Midbrain (tissue), 1 donor: ENCODE data around the gene CLRN1.
"Not testable (repeated sequence)": the region's sequence is repeated elsewhere in the genome, so short reads cannot be mapped to it uniquely, and the experiment has no call there.

ENCODE experiments used
- DNase-seq: peaks from one replicate; lab custom pipeline; 2025; lab: John Stamatoyannopoulos, UW

CLRN1 gene, protein sequence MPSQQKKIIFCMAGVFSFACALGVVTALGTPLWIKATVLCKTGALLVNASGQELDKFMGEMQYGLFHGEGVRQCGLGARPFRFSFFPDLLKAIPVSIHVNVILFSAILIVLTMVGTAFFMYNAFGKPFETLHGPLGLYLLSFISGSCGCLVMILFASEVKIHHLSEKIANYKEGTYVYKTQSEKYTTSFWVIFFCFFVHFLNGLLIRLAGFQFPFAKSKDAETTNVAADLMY

DNA sequence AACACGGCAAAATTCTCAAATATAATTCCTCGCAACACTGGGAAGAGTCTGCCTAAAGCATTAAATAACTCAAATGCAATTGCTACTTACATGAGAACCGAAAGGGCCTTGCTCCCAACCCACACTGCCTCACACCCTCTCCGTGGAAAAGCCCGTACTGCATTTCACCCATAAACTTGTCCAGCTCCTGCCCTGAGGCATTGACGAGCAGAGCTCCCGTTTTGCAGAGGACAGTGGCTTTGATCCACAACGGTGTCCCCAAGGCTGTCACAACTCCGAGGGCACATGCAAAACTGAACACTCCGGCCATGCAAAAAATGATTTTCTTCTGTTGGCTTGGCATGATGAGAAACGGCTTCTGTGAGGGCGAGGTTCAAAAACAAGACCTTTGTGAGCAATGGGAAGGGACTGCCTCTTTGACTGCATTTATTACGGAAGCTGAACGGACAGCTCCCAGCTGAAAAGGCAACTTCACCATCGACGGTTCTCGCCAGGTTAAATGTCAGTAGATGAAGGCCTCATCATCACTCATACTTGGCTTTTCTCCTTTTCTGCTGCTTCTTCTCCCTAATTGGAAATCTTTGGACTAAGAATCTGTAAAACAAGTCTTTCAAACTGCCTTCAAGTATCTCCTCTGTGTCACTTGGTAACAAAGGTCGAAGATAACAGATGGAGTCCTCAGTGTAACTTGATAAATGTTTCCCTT, at the start of gene CLRN1:
Gene CLRN1 (minus strand): TSS at position 362 of the 706 bp plus-strand sequence. CDS start 19 bp downstream, at position 343.
- no peak for DNase-seq

GRCh38 chr3:151016478-151016795, 43.9 kb upstream of the CLRN1 start:
- DNase-seq = no peak

- no peak for DNase-seq
Measured at GRCh38 chr3:151015767-151016477, 43.4 kb upstream of the CLRN1 start.

DNA sequence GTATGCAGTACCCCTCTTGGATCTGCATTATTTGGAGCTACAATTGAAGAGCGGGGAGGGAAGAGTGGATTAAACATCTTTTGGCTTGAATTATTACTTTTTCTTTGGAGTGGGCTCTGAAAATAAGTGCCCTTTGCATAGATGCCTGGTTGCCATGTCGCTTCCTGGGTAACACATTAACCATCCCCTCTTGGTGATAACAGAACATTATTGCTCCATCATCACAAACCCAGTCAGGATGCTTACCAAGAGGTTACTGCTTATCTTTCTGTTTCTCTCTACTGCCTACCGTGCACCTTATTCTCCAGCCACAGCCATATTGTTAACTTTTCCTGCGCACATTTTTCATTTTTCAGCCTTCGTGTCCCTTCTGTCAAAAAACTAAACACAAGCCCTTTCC, 42.7 kb upstream of the CLRN1 start:
- no peak for DNase-seq

GRCh38 chr3:151014501-151015018, 42.0 kb upstream of the CLRN1 start:
- DNase-seq = no peak

DNA sequence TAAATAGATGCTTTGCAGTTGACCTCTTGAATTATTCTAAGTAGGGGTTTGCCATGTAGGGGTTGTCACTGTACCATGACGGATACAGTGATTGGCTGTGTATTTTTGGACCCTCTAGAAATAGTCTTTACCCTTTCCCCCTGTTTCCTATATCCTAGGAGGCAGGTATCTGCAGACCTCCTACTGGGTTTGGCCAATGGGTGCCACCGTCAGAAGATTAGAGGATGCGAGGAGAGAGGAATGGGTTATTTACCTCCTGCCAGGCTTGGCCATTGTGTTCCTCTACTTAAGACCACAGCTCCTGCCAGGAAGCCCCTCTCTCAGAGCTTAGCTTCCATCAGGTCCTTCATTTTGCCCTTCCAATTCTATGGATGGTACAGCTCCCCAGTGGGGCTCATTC, 40.2 kb upstream of the CLRN1 start:
- DNase-seq = no peak

GRCh38 chr3:151011427-151011826, 38.9 kb upstream of the CLRN1 start:
- no peak for DNase-seq

GRCh38 chr3:151009981-151010380, 37.5 kb upstream of the CLRN1 start:
- no peak for DNase-seq

GRCh38 chr3:151009430-151009829, 36.9 kb upstream of the CLRN1 start:
- no peak for DNase-seq

- peak; percentile 1 for DNase-seq
Measured at GRCh38 chr3:151008699-151009098, 36.2 kb upstream of the CLRN1 start.

DNA sequence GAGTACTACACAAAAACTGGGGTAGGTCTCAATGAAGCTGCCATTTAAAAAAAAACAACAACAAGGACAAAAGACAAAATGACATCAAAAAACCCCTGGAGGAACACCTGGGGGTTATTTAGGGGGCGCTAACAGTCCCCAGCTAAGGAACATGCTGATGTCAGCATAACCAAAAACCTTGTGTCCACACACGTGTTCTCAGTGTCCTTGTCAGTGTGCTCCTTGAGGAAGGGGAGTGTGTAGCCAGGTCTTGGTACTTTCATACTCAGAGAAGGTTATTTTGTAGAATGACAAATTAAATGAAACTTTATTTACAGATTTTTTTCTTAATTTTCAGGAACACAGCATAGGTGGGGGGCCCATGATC, 31.2 kb upstream of the CLRN1 start:
- DNase-seq = no peak

DNA sequence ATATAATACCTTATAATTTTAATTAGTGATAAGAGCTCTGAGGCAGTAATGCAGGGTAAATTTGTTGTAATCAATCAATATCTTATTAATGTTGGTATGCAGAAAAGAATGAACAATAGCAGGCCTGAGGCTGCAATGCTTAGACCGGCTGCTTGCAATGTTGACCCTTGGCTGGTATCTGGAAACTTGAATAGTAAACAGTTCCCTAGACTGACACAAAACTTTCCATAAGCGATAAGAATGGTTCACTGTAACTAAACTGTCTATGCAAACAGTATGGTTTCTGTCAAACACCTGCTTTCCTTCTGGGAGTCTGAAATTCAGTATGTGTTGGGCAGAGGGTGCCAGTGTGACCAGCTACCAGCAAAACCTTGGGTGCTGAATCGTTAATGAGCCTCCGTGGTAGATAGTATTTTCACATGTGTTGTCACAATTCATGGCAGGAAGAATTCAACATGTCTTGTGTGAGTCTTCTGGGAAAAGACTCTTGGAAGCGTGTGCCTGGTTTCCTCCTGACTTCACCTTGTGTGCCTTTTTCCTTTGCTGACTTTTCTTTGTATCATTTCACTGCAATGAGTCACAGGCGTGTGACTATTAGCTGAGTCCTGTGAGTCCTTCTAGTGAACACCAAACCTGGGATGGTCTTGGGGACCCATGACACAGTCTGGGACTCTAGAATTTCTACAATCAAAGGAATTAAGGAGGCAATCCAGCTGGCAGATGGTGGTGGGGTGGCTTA, 30.7 kb upstream of the CLRN1 start:
- DNase-seq = no peak

GRCh38 chr3:151002003-151002981, 29.8 kb upstream of the CLRN1 start:
- DNase-seq = no peak

- DNase-seq = no peak
Measured at GRCh38 chr3:150998996-150999395, 26.5 kb upstream of the CLRN1 start.

DNA sequence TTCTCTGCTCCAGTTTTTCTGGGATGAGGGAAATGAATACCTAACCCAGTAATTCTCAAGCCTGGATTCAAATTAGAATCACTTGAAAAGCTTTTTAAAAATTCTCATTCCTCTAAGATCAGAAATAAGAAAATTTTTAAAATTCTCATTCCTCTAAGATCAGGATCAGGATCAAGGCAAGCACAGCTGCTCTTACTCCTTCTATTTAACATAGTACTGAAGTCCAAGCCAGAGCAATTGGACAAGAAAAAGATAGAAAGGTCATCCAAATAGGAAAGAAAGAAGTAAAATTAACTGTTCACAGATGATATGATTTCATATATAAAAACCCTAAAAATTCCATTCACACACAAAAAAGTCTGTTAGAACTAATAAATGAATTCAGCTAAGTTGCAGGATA, 24.2 kb upstream of the CLRN1 start:
- DNase-seq = no peak

- no peak for DNase-seq
Measured at GRCh38 chr3:150995510-150995909, 23.0 kb upstream of the CLRN1 start.

GRCh38 chr3:150989208-150989607, 16.7 kb upstream of the CLRN1 start:
- no peak for DNase-seq

- DNase-seq = not testable (repeated sequence)
Measured at GRCh38 chr3:150988395-150988794, 15.9 kb upstream of the CLRN1 start.

DNA sequence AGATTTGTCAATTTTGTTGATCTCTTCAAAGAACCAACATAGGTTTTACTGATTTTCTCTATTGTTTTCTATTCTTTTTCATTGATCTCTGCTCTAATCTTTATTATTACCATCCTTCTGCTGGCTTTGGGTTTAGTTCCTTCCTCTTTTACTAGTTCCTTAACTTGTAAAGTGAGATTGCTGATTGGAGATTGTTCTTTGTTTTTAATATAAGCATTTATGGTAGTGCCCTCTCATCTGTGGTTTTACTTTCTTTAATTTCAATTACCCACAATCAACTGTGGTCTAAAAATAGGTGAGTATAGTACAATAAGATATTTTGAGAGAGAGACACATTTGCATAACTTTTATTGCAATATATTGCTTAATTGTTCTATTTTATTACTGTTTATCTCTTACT, 13.2 kb upstream of the CLRN1 start:
- DNase-seq = no peak

- no peak for DNase-seq
Measured at GRCh38 chr3:150984066-150984465, 11.5 kb upstream of the CLRN1 start.

DNA sequence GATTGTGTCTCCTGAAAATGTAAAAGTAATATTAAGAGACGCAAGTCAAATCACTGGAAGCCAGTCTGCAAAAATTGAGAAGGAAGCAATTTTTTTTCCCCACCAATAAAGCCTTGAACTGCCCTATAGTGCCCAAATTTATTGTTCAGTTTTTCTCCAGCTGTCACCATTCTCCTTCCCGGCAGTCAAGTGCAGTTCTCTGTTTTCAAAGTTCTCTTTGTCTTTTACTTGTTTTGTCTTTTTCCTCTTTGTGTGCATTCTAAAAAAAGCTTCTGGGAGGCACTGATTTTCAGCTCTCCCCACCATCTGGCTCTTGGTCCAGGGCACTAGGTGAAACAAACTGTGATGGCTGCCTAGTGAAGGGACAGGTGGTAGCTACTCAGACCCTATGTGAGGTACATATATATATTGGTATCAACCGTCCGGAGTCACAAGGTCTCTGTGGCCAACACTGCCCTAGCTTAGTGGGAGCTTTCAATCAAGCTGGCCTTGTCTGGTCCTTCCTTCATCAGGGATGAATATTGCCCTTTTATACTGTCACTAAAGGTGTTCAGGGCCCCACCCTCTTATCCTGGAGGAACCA, 6.1 kb upstream of the CLRN1 start:
- no peak for DNase-seq
